Muscle layer of colon (tissue), 2 donors: ENCODE data around the gene SERPINB7.
"Not testable (repeated sequence)": the region's sequence is repeated elsewhere in the genome, so short reads cannot be mapped to it uniquely, and the experiment has no call there.

ENCODE experiments used
- H3K27ac ChIP-seq: one replicate; pipeline ENCODE4 v1.7.0; 2013; ENCODE audit warnings: low read depth, mild to moderate bottlenecking, low read length, moderate library complexity
- H3K27me3 ChIP-seq, 2 donors: one replicate each; pipeline ENCODE4 v1.7.0; 2013; ENCODE audit warnings: low read length in 2 of 2, mild to moderate bottlenecking in 2 of 2; ENCODE audit not compliant: insufficient read depth in 2 of 2, control insufficient read depth in 1 of 2
- H3K36me3 ChIP-seq: one replicate; pipeline ENCODE4 v1.7.0; 2013; ENCODE audit warnings: mild to moderate bottlenecking, low read length; ENCODE audit not compliant: insufficient read depth
- H3K4me1 ChIP-seq: one replicate; pipeline ENCODE4 v1.7.0; 2013; ENCODE audit warnings: mild to moderate bottlenecking, low read length; ENCODE audit not compliant: insufficient read depth
- H3K4me3 ChIP-seq, 2 donors: one replicate each; pipeline ENCODE4 v1.7.0; 2013; ENCODE audit warnings: low read length in 2 of 2, low read depth in 1 of 2, mild to moderate bottlenecking in 1 of 2, moderate library complexity in 1 of 2
- H3K9ac ChIP-seq: one replicate; pipeline ENCODE4 v1.7.0; 2013; ENCODE audit warnings: low read length
- H3K9me3 ChIP-seq: one replicate; pipeline ENCODE4 v1.7.0; 2013; ENCODE audit warnings: mild to moderate bottlenecking, low read length
- donor health status: abdominal sarcoma.
- donor health status: Adenocarcinoma of cecum.

The SERPINB7 gene

GRCh38 chr18:63758615-63759240 is 16.5 kb upstream of the SERPINB7 start:
- no peaks in the 10 kb centered on the region for H3K27me3 ChIP-seq
- no peaks in the 10 kb centered on the region for H3K9me3 ChIP-seq
- H3K27ac ChIP-seq: no peak overlapping the region
- no peak overlapping the region for H3K4me3 ChIP-seq
- no peaks in the 10 kb centered on the region for H3K36me3 ChIP-seq
- no peaks in the 10 kb centered on the region for H3K4me1 ChIP-seq
- H3K9ac ChIP-seq: no peak overlapping the region

GRCh38 chr18:63759786-63760185 is 15.4 kb upstream of the SERPINB7 start:
- not testable (repeated sequence) for H3K4me1 ChIP-seq

GRCh38 chr18:63762518-63762917 is 12.7 kb upstream of the SERPINB7 start:
- Histone ChIP-seq H3K27ac (no peak overlapping the region), H3K4me3 (no peak overlapping the region), H3K27me3 (no peaks in the 10 kb centered on the region), H3K4me1 (no peaks in the 10 kb centered on the region), H3K9ac (no peak overlapping the region), H3K36me3 (no peaks in the 10 kb centered on the region), H3K9me3 (no peaks in the 10 kb centered on the region)

More at GRCh38 chr18:63759786-63760185, 15.4 kb upstream of the SERPINB7 start:
- not testable (repeated sequence) for H3K36me3 ChIP-seq, H3K9me3 ChIP-seq, H3K27me3 ChIP-seq, H3K9ac ChIP-seq, H3K4me3 ChIP-seq, H3K27ac ChIP-seq

- no peak overlapping the region for H3K9ac ChIP-seq
- no peaks in the 10 kb centered on the region for H3K36me3 ChIP-seq
- H3K9me3 ChIP-seq: no peaks in the 10 kb centered on the region
- no peak overlapping the region for H3K27ac ChIP-seq
- H3K27me3 ChIP-seq: no peaks in the 10 kb centered on the region
- no peaks in the 10 kb centered on the region for H3K4me1 ChIP-seq
- H3K4me3 ChIP-seq: no peak overlapping the region
Measured at GRCh38 chr18:63763831-63764600, 11.2 kb upstream of the SERPINB7 start.

DNA sequence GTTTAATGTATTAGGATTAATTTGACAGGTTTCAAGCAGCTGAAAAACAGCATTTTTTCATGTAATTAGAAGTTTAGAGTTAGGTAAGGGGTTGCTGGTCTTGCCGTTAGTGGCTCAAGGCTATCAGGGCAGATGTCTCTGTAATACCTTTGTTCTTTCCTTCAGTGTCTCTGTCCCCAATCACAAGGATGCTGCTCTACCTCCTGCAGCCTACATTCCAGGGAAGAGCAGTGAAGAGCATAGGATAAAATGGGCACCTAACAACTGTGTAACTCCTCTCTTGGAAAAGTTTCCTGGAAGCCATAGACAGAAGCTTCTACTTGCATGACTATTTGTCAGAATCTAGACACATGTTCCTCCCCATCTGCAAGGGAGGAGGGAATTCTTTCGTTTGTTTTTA is 9.4 kb upstream of the SERPINB7 start:
- H3K36me3 ChIP-seq: no peaks in the 10 kb centered on the region
- H3K4me3 ChIP-seq: no peak overlapping the region
- H3K27ac ChIP-seq: no peak overlapping the region
- no peaks in the 10 kb centered on the region for H3K9me3 ChIP-seq
- H3K4me1 ChIP-seq: no peaks in the 10 kb centered on the region
- no peaks in the 10 kb centered on the region for H3K27me3 ChIP-seq
- H3K9ac ChIP-seq: no peak overlapping the region

GRCh38 chr18:63773551-63773950 is 1.7 kb upstream of the SERPINB7 start:
- H3K36me3 ChIP-seq: no peaks in the 10 kb centered on the region
- no peaks in the 10 kb centered on the region for H3K4me1 ChIP-seq
- H3K4me3 ChIP-seq: no peak overlapping the region
- H3K9me3 ChIP-seq: no peaks in the 10 kb centered on the region
- H3K9ac ChIP-seq: no peak overlapping the region
- H3K27me3 ChIP-seq: no peaks in the 10 kb centered on the region
- H3K27ac ChIP-seq: no peak overlapping the region

DNA sequence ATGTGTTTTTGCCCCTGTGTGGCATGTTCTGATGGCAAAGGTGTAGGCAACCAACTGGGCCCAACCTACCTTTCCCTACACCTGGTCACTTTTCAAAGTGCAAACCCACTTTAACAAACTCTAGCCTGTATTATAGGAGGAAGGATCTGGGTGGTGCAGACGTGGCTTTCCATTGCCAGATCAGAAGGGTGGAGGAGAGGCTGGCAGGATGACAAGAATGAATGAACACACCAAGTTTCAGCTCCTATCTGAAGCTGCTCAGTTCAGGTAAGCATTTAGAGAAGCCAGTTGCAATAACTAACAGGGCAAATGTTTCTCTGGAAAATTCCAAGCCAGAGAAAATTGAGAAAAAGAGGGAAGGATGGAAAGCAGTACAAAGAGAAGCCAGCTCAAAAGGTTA is 707 bp upstream of the SERPINB7 start:
- no peaks in the 10 kb centered on the region for H3K9me3 ChIP-seq
- H3K4me1 ChIP-seq: no peaks in the 10 kb centered on the region
- no peaks in the 10 kb centered on the region for H3K36me3 ChIP-seq
- no peak overlapping the region for H3K9ac ChIP-seq
- no peak overlapping the region for H3K27ac ChIP-seq
- no peak overlapping the region for H3K4me3 ChIP-seq
- no peaks in the 10 kb centered on the region for H3K27me3 ChIP-seq

DNA sequence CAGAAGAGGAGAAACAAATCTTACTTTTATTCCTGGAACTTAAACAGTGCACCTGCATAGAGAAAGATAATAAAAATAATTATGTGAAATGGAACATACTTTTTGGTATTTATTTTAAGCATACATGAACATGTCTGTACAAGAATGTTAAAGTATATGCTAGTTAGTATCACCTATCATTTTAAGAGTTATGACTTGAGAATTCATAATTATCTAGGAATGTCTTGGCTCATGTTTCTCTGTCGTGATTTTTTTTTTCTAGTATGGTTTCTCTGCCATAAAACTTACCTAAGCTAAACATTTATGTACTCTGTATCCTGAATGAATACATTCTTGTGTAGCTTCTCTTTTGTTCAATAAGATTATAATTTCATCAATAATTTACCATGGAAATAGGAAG is 4.2 kb downstream of the SERPINB7 start:
- Histone ChIP-seq H3K9me3 (no peaks in the 10 kb centered on the region), H3K36me3 (no peaks in the 10 kb centered on the region), H3K27ac (no peak overlapping the region), H3K27me3 (no peaks in the 10 kb centered on the region), H3K9ac (no peak overlapping the region), H3K4me1 (no peaks in the 10 kb centered on the region), H3K4me3 (no peak overlapping the region)

DNA sequence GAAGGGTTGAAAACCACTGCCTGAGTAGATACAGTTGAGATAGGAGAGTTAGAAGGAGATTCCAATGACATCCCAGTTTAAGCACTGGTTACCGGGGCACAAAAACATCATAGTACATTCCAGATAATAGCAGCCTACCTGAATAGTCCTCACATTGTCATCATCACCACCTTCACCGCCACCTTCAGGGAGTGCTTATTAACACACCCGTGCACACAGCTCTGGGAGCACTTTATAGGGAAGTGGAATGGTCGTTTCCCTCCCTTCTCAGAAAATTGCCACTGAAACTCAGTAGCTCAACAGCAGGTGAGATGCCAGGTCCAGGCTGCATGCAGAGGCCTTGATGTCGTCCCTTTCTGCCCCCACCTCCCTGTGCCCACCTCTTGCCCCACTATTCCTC is 8.2 kb downstream of the SERPINB7 start:
- Histone ChIP-seq H3K36me3 (no peaks in the 10 kb centered on the region), H3K4me1 (no peaks in the 10 kb centered on the region), H3K9ac (no peak overlapping the region), H3K27ac (no peak overlapping the region), H3K4me3 (no peak overlapping the region), H3K9me3 (no peaks in the 10 kb centered on the region), H3K27me3 (no peaks in the 10 kb centered on the region)

- no peaks in the 10 kb centered on the region for H3K27me3 ChIP-seq
- no peak overlapping the region for H3K27ac ChIP-seq
- H3K36me3 ChIP-seq: no peaks in the 10 kb centered on the region
- no peaks in the 10 kb centered on the region for H3K9me3 ChIP-seq
- H3K4me1 ChIP-seq: no peaks in the 10 kb centered on the region
- H3K9ac ChIP-seq: no peak overlapping the region
- H3K4me3 ChIP-seq: no peak overlapping the region
Measured at GRCh38 chr18:63784787-63785452, 9.7 kb downstream of the SERPINB7 start.

DNA sequence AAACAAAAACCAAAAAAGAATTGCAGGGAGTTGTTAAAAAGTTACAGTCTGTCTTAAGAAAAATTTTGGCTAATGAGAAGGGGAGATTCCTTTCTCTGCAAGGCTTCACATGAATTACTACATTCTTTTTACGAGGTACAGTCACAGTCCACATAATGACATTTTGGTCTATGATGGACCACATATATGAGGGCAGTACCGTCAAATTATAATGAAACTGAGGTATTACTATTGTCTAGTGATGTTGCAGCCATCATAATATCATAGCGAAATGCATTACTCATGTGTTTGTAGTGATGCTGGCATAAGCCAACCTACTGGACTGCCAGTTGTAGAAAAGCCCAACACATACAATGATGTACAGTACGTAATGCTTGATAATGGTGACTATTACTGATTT is 12.5 kb downstream of the SERPINB7 start:
- Histone ChIP-seq H3K4me3 (no peak overlapping the region), H3K9ac (no peak overlapping the region), H3K4me1 (no peaks in the 10 kb centered on the region), H3K9me3 (no peaks in the 10 kb centered on the region), H3K27ac (no peak overlapping the region), H3K27me3 (no peaks in the 10 kb centered on the region), H3K36me3 (no peaks in the 10 kb centered on the region)
